ENCODE results near the gene CAMSAP2.

The CAMSAP2 gene, protein sequence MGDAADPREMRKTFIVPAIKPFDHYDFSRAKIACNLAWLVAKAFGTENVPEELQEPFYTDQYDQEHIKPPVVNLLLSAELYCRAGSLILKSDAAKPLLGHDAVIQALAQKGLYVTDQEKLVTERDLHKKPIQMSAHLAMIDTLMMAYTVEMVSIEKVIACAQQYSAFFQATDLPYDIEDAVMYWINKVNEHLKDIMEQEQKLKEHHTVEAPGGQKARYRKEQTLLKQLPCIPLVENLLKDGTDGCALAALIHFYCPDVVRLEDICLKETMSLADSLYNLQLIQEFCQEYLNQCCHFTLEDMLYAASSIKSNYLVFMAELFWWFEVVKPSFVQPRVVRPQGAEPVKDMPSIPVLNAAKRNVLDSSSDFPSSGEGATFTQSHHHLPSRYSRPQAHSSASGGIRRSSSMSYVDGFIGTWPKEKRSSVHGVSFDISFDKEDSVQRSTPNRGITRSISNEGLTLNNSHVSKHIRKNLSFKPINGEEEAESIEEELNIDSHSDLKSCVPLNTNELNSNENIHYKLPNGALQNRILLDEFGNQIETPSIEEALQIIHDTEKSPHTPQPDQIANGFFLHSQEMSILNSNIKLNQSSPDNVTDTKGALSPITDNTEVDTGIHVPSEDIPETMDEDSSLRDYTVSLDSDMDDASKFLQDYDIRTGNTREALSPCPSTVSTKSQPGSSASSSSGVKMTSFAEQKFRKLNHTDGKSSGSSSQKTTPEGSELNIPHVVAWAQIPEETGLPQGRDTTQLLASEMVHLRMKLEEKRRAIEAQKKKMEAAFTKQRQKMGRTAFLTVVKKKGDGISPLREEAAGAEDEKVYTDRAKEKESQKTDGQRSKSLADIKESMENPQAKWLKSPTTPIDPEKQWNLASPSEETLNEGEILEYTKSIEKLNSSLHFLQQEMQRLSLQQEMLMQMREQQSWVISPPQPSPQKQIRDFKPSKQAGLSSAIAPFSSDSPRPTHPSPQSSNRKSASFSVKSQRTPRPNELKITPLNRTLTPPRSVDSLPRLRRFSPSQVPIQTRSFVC (N-terminal part only)

DNA sequence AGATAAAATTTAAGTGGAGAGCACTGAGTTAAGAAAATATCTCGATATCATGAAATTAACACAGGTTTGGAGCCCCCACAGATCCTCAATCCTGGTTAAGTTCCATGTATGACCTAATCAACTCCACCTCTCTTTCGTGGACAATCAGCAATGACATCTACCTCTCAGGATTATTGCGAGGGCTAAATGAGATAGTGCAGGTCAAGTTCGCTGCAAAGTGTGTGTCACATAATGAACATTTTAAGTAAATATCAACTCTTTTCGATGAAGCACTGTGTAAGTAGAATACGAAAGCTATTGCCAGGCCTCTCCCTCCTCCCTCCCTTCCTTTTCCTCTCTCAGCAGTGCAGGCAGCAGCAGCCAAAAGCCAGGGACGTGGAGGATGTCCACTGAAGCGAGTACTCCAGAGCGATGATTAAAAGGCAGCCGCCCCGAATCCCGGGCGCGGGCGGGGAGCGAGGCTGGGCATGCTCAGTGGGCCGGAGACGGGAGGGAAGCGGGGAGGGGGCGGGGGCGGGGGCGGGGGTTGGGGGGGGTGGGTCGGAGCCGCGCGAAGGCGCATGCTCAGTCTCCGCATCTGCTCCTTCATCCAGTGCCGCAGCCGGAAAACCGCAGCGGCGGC is at the start of gene CAMSAP2:
Gene CAMSAP2 (plus strand): TSS at position 567 of the 622 bp plus-strand sequence. CDS start 935 bp downstream, outside the sequence.
- DNase-seq, result peak; percentile 99

DNA sequence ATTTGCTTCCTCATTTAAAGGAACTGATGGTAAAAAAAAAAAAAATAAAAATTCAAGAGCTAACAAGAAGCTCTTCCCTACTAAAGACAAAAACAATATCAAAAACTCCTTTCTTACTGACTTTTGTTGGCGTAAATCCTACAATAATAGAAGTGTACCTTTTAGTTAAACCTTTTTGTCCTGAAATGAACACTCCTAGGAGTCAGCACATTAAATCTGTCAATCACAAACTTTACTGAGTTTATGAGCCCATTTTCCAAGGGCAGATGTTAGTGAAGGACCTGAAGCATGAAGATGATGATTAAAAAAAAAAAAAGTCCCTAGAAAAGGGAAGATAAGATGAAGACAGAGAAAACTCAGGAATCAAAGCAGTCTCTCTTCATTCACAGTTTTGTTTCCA is 46.4 kb upstream of the CAMSAP2 start:
- no peak for DNase-seq

DNA sequence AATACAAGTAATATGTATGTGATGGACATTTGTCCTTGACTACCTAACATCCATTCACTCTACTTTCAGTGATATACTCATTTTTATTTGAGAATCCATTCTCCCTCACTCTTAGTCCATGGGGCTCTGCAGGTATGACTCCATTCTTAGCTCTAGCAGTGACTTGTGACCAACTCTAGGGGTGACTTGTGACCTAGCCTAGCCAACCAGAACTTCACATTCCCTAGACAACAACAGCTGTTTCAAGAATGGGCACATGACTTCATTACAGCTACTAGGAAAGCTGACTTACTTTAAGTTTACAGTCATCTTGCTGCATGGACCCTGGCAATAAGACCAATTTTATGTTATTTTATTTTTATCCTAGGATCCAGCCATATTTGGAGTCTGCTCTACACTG is 45.4 kb upstream of the CAMSAP2 start:
- DNase-seq, result no peak

DNA sequence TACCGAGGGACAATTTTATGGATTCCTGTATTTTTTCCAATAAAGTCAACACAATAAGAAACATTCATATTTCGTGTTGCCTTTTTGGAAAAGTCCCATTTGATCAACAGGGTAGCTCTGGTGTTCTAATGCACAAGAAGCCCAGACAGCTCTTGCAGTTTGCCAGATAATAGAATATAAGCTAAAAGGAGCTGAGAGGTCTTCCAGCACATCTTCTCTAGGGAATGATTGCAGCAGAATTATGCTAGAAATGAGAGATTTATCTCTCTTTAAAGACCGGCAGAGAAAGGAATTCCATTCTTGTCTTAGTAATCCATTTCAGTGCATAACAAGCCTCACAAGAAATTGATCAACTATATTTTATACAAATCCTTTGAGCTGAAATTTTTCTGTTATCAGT is 44.0 kb upstream of the CAMSAP2 start:
- DNase-seq, result no peak

DNA sequence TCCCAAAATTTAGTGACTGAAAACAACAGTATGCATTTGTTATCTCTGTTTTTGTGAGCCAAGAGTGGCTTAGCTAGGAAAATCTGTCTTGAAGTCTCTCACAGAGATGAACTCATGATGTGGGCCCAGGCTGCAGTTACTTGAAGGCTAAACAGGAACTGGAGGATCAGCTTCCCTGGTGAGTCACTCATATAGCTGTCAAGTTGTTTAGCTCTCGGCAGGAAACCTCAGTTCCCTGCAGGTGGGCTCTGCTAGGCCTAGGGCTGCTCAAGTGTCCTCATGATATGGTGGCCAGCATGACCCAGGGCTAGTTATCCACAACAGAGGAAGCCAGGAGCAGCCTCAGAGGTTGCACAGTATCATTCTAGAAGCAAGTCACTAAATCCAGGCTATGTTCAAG is 38.8 kb upstream of the CAMSAP2 start:
- DNase-seq, result no peak

DNA sequence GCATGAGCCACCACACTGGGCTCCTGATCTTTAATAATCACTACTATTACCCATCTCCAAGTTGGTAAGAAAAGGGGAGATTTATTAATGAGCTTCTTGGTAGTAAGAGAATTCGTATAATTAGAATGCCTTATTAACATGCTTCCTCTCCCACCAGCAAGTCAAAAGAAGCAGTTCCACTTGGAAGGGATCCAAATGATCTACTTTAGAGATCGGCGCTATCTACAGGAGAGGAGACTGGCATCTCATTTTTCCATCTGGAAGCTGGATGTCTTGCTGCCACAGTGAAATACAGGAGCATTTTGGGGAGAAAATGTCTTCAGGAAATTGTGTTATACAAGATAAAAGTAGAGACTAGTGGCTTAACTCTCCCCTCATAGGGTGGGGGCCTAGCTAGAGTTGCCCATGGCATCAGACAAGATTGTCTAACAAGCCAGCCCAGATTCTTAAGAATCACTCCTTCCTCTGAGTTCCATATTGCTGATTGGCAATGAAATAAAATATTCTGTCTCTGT is 33.6 kb upstream of the CAMSAP2 start:
- no peak for DNase-seq

DNA sequence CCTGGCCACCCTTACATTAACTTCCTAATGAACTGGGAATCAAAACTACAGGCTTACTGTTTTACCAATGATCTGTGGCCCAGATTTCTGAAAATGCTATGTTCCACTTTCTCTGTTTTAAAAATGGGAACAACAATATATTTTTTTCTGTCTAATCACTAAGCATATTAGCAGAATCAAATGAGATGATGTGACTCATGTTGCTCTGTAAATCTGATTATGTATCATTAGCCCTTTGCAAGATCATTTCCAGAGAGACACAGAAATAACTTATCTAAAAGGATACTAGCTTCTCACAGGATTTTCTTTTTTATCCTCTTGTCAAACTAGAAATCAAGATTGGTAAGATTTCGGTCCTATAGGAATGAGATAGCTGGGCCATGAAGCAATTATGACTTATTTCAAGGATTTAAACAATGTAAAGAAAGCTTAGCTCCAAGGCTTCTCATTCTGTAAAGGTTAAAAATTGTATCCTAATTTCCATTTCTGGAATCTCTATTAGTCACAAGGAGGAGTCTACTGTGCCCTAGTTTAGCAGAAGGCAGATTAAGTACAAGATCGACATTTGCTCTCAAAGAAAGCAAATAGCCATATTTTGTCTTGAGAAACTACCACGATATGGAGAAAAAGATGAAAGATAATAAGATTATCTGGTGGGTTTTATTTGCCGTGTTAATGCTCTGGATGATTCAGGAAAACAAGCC is 32.4 kb upstream of the CAMSAP2 start:
- DNase-seq, result no peak

DNA sequence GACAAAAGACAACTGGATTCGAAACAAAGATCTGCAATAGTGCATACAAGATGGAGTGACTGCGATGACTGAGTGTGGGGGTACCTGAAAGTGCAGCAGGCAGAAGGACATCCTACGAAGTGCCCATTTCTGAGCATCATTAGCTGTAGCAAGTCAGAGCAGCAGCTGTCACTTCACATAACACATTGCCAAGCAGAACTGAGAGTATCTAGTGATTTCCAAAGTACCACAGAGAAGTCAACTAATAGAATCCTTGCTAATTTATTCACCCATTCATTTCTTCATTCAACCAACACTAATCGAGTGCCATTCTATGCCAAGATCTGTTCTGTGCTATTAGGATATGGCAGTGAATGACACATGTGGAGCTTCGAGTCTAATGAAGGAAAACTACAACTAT is 31.6 kb upstream of the CAMSAP2 start:
- DNase-seq, result no peak

DNA sequence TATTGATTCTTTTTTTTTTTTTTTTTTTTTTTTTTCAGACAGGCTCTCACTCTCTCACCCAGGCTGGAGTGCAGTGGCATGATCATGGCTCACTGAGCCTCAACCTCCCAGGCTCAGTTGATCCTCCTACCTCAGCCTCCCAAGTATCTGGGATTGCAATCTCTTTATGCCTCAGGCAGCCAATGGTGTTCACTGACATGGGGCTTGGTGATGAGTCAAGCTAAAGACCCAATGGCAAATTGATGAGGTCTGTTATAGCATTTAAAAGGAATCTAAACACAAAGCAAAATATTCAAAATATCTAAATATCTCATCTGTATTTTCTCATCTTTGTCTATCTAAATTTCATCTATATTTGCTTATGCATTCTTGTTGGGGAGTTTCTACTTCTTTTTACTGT is 30.5 kb upstream of the CAMSAP2 start:
- no peak for DNase-seq

DNA sequence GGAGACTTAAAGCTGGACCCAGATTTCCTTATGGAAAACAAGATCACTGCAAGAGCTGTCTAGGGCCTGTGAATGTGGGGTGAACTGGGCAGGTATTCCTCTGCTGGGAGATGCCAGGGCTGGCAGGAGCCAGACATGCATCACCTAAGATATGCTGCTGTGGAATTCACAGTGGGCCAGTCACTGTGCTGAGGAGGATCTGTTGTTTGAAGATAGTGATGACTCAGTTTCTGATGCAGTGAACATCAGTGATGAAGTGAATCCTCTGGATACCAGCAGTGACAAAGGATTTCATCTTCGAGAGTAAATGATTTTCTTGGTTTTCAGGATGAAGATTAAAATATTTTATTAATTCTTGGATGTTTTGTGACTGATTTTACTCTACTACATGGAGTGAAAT is 29.9 kb upstream of the CAMSAP2 start:
- DNase-seq, result no peak

DNA sequence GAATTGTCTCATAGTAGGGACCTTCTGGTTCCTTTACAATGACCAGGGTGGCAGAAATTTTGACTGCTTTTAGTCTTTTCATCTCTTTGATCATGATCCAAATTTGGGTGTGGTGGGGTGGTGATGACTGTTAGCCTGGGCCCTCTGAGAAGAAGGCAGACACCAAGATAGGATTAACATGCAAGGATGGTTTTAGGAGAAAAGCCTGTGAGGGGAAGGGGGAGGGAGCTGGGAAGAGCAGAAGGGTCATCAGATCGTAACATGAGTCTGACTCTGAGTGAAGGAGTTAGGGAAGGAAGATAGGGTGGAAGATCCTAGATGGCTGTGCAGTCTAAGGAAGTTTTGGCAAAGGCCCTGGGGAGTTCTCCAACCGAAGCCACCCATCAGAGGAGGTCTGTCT is 28.5 kb upstream of the CAMSAP2 start:
- DNase-seq, result no peak

DNA sequence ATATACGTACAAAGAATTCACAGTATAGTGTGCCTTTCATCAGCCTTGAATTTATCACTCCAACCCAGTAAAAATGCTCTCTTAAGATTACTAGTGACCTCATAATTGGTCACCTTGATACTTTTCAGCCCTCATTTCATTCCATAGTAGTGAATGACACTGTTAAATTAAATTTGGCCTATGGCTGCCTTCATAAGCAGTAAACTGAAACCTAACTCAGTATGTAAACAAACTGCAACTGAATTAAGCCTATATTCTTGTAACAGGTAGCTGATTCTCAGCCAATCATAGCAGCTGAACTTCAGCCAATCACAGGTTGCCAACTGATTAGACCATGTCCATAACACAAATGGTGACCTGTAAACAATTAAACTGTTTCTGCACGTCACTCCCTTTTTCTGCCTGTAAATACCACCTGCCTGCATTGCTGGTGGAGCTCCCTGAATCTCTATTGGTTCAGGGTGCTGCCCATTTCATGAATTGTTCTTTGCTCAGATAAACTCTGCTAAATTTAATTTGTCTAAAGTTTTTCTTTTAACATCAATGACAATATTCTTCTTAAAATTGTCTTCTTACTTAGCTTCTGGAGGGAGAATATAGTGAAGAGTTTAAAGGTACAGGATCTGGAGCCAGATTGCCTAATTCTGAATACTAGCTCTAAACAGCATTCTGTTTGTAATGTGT is 24.0 kb upstream of the CAMSAP2 start:
- no peak for DNase-seq

DNA sequence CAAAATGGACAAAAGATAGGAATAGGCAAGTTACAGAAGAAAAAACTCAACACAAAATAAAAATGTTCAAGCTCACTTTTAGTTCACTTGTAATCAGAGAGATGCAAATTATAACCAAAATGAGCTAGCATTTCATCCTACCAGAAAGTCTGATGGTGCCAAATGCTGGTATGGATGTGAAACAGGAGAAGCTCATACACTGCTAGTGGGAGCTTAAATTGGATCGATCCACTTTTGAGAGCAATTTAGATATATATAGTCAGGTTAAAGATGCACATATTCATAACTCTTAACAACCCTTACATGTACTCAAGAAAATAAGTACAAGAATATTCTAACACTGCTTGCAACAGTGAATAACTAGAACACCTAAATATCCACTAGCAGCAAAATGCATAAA is 18.5 kb upstream of the CAMSAP2 start:
- no peak for DNase-seq

DNA sequence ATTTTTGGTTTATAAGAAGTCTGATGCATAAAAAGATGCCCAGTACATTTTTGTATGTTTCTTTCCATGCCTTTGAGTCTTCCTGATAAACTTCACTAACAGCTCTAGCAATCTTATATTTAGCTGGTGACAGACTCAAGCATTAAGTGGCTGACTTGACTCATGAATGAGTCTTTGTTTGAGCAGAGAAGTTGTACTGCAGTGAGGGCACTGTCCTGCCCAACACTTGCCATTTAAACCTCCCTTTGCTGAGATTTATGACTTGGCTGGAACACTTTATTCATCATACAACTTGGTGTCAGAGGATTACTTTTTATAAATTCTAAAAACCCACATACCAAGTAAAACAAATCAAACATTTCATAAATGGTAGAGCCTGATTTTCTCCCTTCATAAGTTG is 14.6 kb upstream of the CAMSAP2 start:
- DNase-seq, result no peak

DNA sequence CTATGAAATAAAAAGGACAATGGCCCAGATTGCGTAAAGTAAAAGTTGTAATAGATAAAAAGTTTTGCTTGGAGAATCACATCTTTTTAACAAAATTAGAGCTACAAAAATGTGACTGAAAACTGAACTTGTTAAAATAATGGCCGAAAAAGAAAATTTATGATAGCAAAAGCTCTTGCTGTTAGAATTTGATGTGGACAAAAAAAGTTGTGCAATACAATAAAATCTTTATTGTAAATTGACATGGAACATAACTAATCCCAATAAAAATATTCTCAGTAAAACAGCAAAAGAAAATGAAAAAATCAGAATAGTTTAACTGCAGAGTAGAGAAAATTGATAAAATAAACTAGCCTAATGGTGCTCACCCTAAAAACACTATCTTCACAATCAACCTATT is 11.4 kb upstream of the CAMSAP2 start:
- DNase-seq, result no peak

DNA sequence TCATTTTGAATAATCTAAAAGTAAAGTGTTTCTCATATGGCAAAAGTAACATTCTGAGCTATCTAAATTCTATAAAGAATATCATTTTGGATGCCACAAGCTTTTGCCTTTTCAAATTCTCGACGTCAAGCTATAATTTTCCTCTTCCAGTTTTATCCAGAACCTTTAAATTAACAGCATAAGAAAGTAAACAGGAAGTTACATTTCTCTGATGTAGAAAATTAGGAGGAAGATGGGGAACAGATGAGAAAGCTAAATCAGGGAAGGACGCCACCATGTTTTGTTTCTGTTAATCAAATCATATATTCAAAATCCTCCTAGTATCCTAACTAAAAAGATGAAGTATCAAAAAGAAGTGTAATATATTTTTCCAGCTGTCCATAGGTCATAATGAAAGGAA is 8.8 kb upstream of the CAMSAP2 start:
- no peak for DNase-seq

DNA sequence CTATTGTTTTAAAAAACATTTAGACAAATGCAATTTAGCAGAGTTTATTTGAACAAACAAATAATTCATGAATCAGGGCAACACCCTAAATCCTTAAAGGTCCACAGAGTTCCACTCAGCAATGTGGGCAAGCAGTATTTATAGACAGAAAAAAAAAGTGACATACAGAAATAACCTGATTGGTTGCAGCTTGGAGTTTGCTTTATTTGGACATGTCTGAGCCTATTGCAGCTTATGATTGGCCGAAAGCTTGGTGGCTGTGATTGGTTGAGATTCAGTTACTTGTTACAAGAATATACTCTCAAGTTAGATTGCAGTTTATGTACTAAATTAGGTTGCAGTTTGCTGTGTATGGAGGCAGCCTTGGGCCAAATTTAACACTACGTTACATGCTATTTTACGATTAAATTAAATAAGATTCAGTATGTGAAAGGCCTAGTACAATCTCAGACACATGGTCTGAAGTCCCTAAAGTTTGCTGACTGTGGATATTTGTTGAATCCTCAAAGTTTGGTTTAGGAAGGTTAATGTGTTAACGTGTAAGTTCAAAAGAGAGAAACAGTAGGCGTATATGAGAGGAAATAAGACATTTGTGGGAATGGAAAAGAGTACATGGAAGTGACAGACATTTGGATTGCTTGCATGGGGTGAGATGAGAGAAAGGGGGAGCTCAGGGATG is 6.9 kb upstream of the CAMSAP2 start:
- no peak for DNase-seq

DNA sequence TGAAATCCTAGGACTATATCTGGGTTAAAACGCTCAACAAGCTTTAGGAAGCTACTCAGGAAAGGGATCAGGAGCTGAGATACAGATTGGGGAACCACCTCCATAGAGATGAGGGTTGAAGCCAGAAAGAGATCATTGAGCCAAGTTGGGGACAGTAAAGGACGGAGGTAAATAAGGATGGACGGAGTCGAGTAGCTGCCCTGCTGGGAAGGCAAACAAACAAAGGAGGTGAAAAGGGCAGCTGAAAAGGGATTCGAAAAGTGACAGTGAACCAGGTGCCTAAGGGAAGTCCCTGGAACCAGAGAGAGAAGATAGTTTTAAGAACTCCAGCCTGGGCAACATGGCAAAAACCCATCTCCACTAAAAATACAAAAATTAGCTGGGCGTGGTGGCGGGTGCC is 6.3 kb upstream of the CAMSAP2 start:
- DNase-seq, result no peak

DNA sequence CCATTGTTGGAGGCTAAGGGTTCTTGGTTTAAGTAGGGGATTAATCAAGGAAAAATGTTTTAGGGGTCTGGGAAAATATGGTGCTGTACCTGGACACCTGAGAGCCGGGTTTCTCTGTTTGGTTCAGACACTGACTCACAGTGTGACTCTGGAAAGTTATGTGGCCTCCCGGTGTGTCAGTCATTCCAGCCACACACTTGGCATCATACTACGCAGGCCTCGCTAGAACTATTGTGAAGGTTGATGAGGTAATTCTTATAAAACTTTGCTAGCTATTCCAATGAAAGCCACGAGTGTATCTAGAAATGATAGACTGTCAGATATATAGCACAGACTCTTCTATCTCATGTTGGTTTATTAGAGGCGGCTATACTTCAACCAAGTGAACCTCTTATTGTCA is 4.8 kb upstream of the CAMSAP2 start:
- no peak for DNase-seq

DNA sequence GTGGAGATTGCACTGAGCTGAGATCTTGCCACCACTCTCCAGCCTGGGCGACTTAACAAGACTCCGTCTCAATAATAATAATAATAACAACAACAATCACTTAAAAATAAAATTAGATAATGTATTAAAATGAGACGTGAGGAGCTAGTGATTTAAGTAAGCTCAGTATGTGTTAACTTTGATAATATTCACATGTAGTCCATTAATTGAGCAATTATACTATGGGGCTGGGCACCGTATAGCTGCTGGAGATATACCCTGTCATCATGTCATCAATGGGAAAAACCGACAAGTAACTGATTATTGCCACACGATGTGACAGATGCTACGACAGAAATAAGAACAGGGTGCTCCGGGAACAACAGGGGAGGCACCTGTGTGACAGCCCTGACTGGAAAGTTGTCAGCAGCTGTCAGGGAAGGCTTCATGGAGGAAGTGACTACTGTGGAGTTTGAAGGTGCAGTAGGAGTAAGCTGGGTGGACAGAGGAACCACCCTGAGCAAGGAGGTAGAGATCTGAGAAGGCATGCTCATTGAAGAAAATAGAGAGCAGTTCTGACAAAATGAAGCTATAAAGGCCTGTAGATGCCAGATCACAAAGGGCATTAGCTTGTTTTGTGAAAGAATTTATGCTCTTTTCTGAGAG is 924 bp upstream of the CAMSAP2 start:
- no peak for DNase-seq
